Measurements from ENCODE around the gene CLDN16.

GRCh38 chr3:190442240-190442639 lies 54.3 kb downstream of the CLDN16 start:
- TF ChIP-seq, protein P1, sequence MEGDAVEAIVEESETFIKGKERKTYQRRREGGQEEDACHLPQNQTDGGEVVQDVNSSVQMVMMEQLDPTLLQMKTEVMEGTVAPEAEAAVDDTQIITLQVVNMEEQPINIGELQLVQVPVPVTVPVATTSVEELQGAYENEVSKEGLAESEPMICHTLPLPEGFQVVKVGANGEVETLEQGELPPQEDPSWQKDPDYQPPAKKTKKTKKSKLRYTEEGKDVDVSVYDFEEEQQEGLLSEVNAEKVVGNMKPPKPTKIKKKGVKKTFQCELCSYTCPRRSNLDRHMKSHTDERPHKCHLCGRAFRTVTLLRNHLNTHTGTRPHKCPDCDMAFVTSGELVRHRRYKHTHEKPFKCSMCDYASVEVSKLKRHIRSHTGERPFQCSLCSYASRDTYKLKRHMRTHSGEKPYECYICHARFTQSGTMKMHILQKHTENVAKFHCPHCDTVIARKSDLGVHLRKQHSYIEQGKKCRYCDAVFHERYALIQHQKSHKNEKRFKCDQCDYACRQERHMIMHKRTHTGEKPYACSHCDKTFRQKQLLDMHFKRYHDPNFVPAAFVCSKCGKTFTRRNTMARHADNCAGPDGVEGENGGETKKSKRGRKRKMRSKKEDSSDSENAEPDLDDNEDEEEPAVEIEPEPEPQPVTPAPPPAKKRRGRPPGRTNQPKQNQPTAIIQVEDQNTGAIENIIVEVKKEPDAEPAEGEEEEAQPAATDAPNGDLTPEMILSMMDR (IDR thresholded peaks at IDR 0.05; ENCODE audit: poor library complexity) = no peak
- no peak for TF ChIP-seq EZH2 (IDR thresholded peaks at IDR 0.05; ENCODE audit: borderline replicate concordance)

All from hepatocyte (in vitro differentiated cells).